NT2/D1 (cell line): ENCODE data around the gene GRK5.

Experiments
- DNase-seq: peaks from one replicate; pipeline ENCODE4 v3.0.0-alpha.2; 2011; ENCODE audit warnings: low read depth, low spot score
- H3K27me3 ChIP-seq: 2 replicates; pipeline ENCODE4 v1.6.0; 2011; ENCODE audit warnings: mild to moderate bottlenecking; ENCODE audit not compliant: insufficient read length, insufficient read depth
- H3K36me3 ChIP-seq: 2 replicates; pipeline ENCODE4 v1.6.1; 2011; ENCODE audit warnings: mild to moderate bottlenecking, low read length, mixed read lengths; ENCODE audit not compliant: insufficient read depth, insufficient read length
- H3K4me1 ChIP-seq: 2 replicates; pipeline ENCODE4 v1.5.1; 2011; ENCODE audit not compliant: insufficient read depth, insufficient read length
- H3K4me3 ChIP-seq: 2 replicates; pipeline ENCODE4 v1.5.1; 2011; ENCODE audit warnings: low read depth; ENCODE audit not compliant: insufficient read length
- H3K9ac ChIP-seq: 2 replicates; pipeline ENCODE4 v1.6.0; 2011; ENCODE audit warnings: low read depth; ENCODE audit not compliant: insufficient read length
- H3K9me3 ChIP-seq: 2 replicates; pipeline ENCODE4 v1.5.1; 2011; ENCODE audit warnings: mild to moderate bottlenecking, low read length; ENCODE audit not compliant: insufficient read depth
- SUZ12 ChIP-seq: IDR thresholded peaks from 2 replicates; pipeline ENCODE4 v1.6.1; 2011; ENCODE audit not compliant: insufficient read length, insufficient read depth; ENCODE audit errors: extremely low read depth
- YY1 ChIP-seq: IDR thresholded peaks from 2 replicates; pipeline ENCODE4 v1.6.1; 2011; ENCODE audit not compliant: insufficient read length, insufficient read depth
- ZNF274 ChIP-seq: IDR thresholded peaks from 2 replicates; pipeline ENCODE4 v1.6.1; 2011; ENCODE audit warnings: mild to moderate bottlenecking, low read depth, low read length

The GRK5 gene

DNA sequence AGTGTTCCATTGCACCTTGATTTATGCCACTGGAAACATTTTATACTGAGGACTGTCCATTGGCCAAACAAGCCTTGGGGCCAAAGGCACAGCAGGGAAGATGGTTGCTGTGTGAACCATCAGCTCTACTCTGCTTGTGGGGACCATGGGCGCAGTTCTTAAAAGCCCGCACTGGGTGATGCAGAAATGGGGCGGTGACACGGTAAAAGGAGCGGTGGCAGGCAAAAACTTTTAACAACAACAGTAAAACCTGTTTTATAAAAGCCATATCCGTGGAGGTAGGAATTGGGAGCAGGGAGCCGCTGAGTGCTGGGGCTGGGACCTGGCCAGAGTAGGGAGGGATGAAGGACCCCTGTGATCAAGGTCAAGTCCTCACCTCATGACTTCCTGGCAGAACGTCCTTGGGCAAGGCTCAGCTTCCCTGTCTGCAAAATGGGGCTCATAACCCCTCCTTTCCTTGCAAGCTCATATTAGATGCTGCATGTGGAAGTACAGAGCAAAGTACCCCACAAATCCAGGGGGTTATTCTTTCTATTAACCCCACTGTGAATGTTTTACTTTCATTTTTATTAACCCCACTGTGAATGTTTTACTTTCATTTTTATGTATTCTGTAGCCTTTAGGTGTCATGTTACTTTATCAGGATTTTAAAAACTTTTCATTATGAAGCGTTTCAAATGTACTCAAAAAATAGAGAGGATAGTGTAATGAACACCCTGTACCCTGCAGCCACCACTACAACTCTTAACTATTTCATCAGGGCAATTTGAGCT is 78.3 kb downstream of the GRK5 start:
- DNase-seq: no peak
- Histone ChIP-seq H3K4me3 (no peak overlapping the region), H3K36me3 (no peaks in the 10 kb centered on the region), H3K27me3 (peaks cover 3% of the 10 kb centered on the region), H3K9me3 (no peaks in the 10 kb centered on the region), H3K9ac (no peak overlapping the region), H3K4me1 (peaks cover 6% of the 10 kb centered on the region)
- no peak for TF ChIP-seq YY1
- no peak for TF ChIP-seq ZNF274
- no peak for TF ChIP-seq SUZ12

- H3K4me3 ChIP-seq: no peak overlapping the region
- no peaks in the 10 kb centered on the region for H3K36me3 ChIP-seq
- H3K27me3 ChIP-seq: peaks cover 10% of the 10 kb centered on the region
- DNase-seq: no peak
- H3K9ac ChIP-seq: no peak overlapping the region
- TF ChIP-seq YY1 (no peak), SUZ12 (no peak), ZNF274 (no peak)
- no peaks in the 10 kb centered on the region for H3K9me3 ChIP-seq
- peaks cover 6% of the 10 kb centered on the region for H3K4me1 ChIP-seq
These were observed 79.1 kb downstream of the GRK5 start for GRCh38 chr10:119286516-119286915.

DNA sequence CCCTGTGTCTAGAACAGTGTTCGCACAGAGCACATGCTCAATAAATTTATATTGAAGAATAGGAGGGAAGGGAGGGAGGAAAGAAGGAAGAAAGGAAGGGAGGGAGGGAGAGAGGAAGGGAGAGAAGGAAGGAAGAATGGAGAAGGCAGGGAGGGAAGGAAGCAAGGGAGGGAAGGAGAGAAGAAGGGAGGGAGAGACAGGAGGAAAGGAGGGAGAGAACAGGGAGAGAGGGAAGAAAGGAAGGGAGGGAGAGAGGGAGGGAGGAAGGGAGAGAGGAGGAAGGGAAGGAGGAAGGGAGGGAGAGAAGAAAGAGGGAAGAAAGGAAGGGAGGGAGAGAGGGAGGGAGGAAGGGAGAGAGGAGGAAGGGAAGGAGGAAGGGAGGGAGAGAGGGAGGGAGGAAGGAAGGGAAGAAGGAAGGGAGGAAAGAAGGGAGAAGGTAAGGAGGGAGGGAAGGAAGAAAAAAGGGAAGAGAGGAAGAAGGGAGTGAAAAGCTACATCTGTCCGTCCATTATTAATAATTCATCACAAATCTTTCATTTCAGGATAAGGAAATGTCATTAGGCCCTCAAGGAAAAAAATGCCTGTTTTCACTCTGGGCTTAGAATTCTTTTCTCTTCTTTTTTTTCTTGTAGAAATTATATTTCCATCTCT is 79.7 kb downstream of the GRK5 start:
- DNase-seq: no peak
- peaks cover 6% of the 10 kb centered on the region for H3K4me1 ChIP-seq

GRCh38 chr10:119288574-119289001 is 81.2 kb downstream of the GRK5 start:
- no peaks in the 10 kb centered on the region for H3K36me3 ChIP-seq
- no peak overlapping the region for H3K9ac ChIP-seq
- H3K27me3 ChIP-seq: peaks cover 18% of the 10 kb centered on the region
- H3K4me3 ChIP-seq: no peak overlapping the region
- DNase-seq: no peak
- H3K9me3 ChIP-seq: no peaks in the 10 kb centered on the region
- H3K4me1 ChIP-seq: peaks cover 6% of the 10 kb centered on the region
- TF ChIP-seq SUZ12 (no peak), YY1 (no peak), ZNF274 (no peak)

More for the DNA sequence above, 79.7 kb downstream of the GRK5 start:
- H3K9ac ChIP-seq: no peak overlapping the region
- peaks cover 16% of the 10 kb centered on the region for H3K27me3 ChIP-seq
- TF ChIP-seq SUZ12 (no peak), YY1 (no peak), ZNF274 (no peak)
- no peaks in the 10 kb centered on the region for H3K36me3 ChIP-seq
- H3K4me3 ChIP-seq: no peak overlapping the region
- H3K9me3 ChIP-seq: no peaks in the 10 kb centered on the region

DNA sequence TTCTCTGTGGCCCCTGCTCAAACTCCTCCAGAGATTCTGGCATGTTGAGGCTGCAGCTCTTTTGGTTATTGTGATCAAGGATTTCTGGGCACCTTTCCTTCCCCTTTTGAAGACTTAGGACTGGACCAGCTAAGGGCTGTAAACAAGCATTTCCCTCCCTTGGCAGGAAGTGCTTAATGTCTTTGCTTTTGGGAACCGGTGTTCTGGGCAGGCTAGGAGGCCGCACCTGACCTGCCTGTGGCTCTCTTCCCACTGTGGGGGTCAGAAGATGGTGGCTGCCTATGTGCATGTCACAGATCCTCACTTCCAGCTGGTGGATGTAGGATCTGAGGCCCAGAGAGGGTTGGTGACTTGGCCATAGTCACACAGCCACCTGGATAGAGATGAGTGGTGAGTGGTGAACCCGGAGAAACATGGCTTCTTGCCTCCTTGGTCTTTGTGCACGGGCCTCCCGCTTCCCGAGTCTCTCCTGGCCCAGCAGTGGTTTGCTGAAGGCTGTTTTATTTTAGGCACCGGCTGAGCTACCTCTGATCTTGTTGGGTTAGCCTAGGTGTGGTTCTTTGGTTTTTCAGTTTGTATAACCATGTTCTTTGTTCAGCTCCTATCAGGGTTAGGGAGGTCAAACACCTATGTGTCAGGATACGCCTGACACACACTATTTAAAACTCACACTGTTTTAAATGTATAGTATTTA is 82.0 kb downstream of the GRK5 start:
- Histone ChIP-seq H3K36me3 (no peaks in the 10 kb centered on the region), H3K9ac (peak overlapping the region; percentile 3), H3K27me3 (peaks cover 18% of the 10 kb centered on the region), H3K4me1 (peaks cover 6% of the 10 kb centered on the region), H3K4me3 (no peak overlapping the region), H3K9me3 (no peaks in the 10 kb centered on the region)
- no peak for TF ChIP-seq SUZ12
- no peak for TF ChIP-seq ZNF274
- TF ChIP-seq YY1: no peak
- DNase-seq: no peak

GRCh38 chr10:119290301-119291048 is 83.1 kb downstream of the GRK5 start:
- peaks cover 6% of the 10 kb centered on the region for H3K4me1 ChIP-seq
- no peaks in the 10 kb centered on the region for H3K36me3 ChIP-seq
- no peak for DNase-seq
- peaks cover 18% of the 10 kb centered on the region for H3K27me3 ChIP-seq
- no peak overlapping the region for H3K4me3 ChIP-seq
- TF ChIP-seq ZNF274: no peak
- TF ChIP-seq SUZ12: no peak
- TF ChIP-seq YY1: no peak
- no peaks in the 10 kb centered on the region for H3K9me3 ChIP-seq
- no peak overlapping the region for H3K9ac ChIP-seq

DNA sequence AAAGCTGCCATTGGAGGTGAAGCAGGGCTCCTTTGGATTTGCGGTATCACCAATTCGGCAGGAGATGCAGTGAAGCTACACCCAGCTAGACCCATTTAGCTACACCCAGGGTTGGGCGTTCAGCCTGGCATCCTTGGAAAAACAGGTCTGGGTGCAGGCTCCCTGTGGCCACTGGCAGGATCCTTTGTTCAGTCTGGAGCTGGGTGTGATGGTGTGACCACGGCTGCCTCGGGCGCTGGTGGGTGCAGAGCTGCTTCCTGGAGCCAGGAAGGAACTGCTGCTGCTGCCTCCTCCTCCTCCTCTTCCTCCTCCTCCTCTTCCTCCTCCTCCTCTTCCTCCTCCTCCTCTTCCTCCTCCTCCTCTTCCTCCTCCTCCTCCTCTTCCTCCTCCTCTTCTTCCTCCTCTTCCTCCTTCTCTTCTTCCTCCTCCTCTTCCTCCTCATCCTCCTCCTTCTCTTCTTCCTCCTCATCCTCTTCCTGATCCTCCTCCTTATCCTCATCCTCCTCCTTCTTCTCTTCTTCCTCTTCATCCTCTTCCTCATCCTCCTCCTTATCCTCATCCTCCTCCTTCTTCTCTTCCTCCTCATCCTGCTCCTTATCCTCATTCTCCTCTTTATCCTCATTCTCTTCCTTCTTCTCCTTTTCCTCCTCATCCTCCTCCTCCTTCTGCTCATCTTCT is 84.0 kb downstream of the GRK5 start:
- Histone ChIP-seq H3K9ac (no peak overlapping the region), H3K4me1 (peaks cover 6% of the 10 kb centered on the region), H3K36me3 (no peaks in the 10 kb centered on the region), H3K4me3 (no peak overlapping the region), H3K27me3 (peaks cover 18% of the 10 kb centered on the region), H3K9me3 (no peaks in the 10 kb centered on the region)
- no peak for TF ChIP-seq ZNF274
- no peak for TF ChIP-seq YY1
- TF ChIP-seq SUZ12: no peak
- DNase-seq: no peak
